A549 (cell line): Measurements from ENCODE around the gene ANK2. TPM values are rescaled to one million over a fixed set of nuclear protein-coding genes. Genes with fewer than 3 reads are reported as not detected.
"Not testable (repeated sequence)": the region's sequence is repeated elsewhere in the genome, so short reads cannot be mapped to it uniquely, and the experiment has no call there.

Experiments used
- ATAC-seq, 2 experiments: fragments of 200-7000 bp in 1 of 2; fragments of >200 bp in 1 of 2; cut with Nextera tagmentation in 1 of 2; cut with Tn5 transposase in 1 of 2; 3 replicates each; pipeline versions ENCODE4 v1.8.0 to v1.9.1; 2018 to 2020; ENCODE audit warnings: mild to moderate bottlenecking in 1 of 2, moderate library complexity in 1 of 2
- CTCF ChIA-PET: fragments of 300-600 bp; sonication (Branson Sonifier 250); formaldehyde crosslinking; extraction: SDS; loops from one replicate; lab custom pipeline; 2021; ENCODE audit warnings: antibody characterized with exemption, inconsistent platforms; lab: Yijun Ruan, JAX
- POLR2A ChIA-PET: fragments of 350-600 bp; formaldehyde crosslinking; extraction: SDS; loops from one replicate; lab custom pipeline; 2021; ENCODE audit warnings: antibody characterized with exemption, inconsistent platforms; lab: Yijun Ruan, JAX
- DNase-seq, 2 experiments: peaks; one replicate each; pipeline versions ENCODE4 v3.0.0 to v3.0.0-alpha.2; 2011 to 2016; ENCODE audit warnings: low read depth in 1 of 2, low spot score in 1 of 2
- FAIRE-seq: peaks from 2 replicates; lab custom pipeline; 2011; peaks lifted over from hg19 to GRCh38; lab: Jason Lieb, UNC
- H3K27ac ChIP-seq, 2 experiments: fragments of >200 bp; sonication (Bioruptor Twin); formaldehyde crosslinking; 3 replicates each; pipeline ENCODE4 v1.5.1; 2016 to 2017
- H3K4me1 ChIP-seq: fragments of >200 bp; sonication (Bioruptor Twin); formaldehyde crosslinking; 3 replicates; pipeline ENCODE4 v1.6.1; 2016
- H3K4me2 ChIP-seq: fragments of >200 bp; sonication (Bioruptor Twin); formaldehyde crosslinking; 3 replicates; pipeline ENCODE4 v1.6.1; 2016
- H3K4me3 ChIP-seq: fragments of >200 bp; sonication (Bioruptor Twin); formaldehyde crosslinking; 3 replicates; pipeline ENCODE4 v1.5.1; 2016
- H3K9me3 ChIP-seq: fragments of >200 bp; sonication (Bioruptor Twin); formaldehyde crosslinking; 3 replicates; pipeline ENCODE4 v1.6.1; 2016
- BHLHE40 ChIP-seq: IDR thresholded peaks from 2 replicates; pipeline ENCODE4 v1.6.1; 2012; ENCODE audit warnings: low read depth, low read length, inconsistent platforms
- CHD2 ChIP-seq: fragments of 150-350 bp; IDR thresholded peaks from 2 replicates; pipeline ENCODE4 v1.6.1; 2014; ENCODE audit warnings: low read length; ENCODE audit not compliant: partially characterized antibody
- CTCF ChIP-seq: fragments of >200 bp; sonication (Bioruptor Twin); formaldehyde crosslinking; IDR thresholded peaks from 3 replicates; pipeline ENCODE4 v1.5.1; 2016
- EHMT2 ChIP-seq: fragments of 200-600 bp; sonication (generic); IDR thresholded peaks from 2 replicates; pipeline ENCODE4 v1.6.1; 2016; ENCODE audit warnings: antibody characterized with exemption, low read depth, mild to moderate bottlenecking, moderate library complexity
- ELK1 ChIP-seq: fragments of 150-350 bp; IDR thresholded peaks from 2 replicates; pipeline ENCODE4 v1.6.1; 2014; ENCODE audit warnings: low read depth, mild to moderate bottlenecking, low read length
- FOSB ChIP-seq: fragments of 250-450 bp; sonication (Bioruptor Pico); IDR thresholded peaks from 2 replicates; pipeline ENCODE4 v1.5.0; 2020; ENCODE audit warnings: mild to moderate bottlenecking, moderate library complexity
- GATA3 ChIP-seq: IDR thresholded peaks from 2 replicates; pipeline ENCODE4 v1.6.1; 2012; ENCODE audit warnings: borderline replicate concordance
- HES2 ChIP-seq: fragments of >200 bp; sonication (Bioruptor Twin); formaldehyde crosslinking; IDR thresholded peaks from 2 replicates; pipeline ENCODE4 v1.6.1; 2016
- HEYL ChIP-seq: fragments of 250-450 bp; sonication (Bioruptor Pico); IDR thresholded peaks from 2 replicates; pipeline ENCODE4 v1.8.0; 2021; ENCODE audit warnings: mild to moderate bottlenecking, moderate library complexity
- HMGXB4 ChIP-seq: fragments of 250-450 bp; sonication (Bioruptor Pico); IDR thresholded peaks from 2 replicates; pipeline ENCODE4 v1.5.0; 2021; ENCODE audit warnings: mild to moderate bottlenecking, moderate library complexity, borderline replicate concordance
- HOXA7 ChIP-seq: fragments of 250-450 bp; sonication (Bioruptor Pico); IDR thresholded peaks from 2 replicates; pipeline ENCODE4 v1.5.0; 2020; ENCODE audit warnings: mild to moderate bottlenecking, moderate library complexity
- JUN ChIP-seq, 2 experiments: fragments of >200 bp; sonication (Bioruptor Twin); formaldehyde crosslinking; IDR thresholded peaks; 2 replicates in 1 of 2; 3 replicates in 1 of 2; pipeline ENCODE4 v1.6.1; 2016 to 2017
- JUNB ChIP-seq: fragments of >200 bp; sonication (Bioruptor Twin); formaldehyde crosslinking; IDR thresholded peaks from 2 replicates; pipeline ENCODE4 v1.6.1; 2016
- KDM1A ChIP-seq: fragments of 200-600 bp; sonication (generic); IDR thresholded peaks from 2 replicates; pipeline ENCODE4 v1.6.1; 2016; ENCODE audit warnings: low read depth, mild to moderate bottlenecking
- KDM5A ChIP-seq: fragments of 200-600 bp; sonication (generic); IDR thresholded peaks from 2 replicates; pipeline ENCODE4 v1.6.1; 2016; ENCODE audit warnings: antibody characterized with exemption, mild to moderate bottlenecking
- MAFK ChIP-seq: fragments of 450-650 bp; IDR thresholded peaks from 2 replicates; pipeline ENCODE4 v1.6.1; 2014; ENCODE audit not compliant: partially characterized antibody
- POLR2A ChIP-seq: IDR thresholded peaks from 2 replicates; pipeline ENCODE4 v1.6.1; 2012; ENCODE audit warnings: mild to moderate bottlenecking, low read length
- POLR2AphosphoS2 ChIP-seq: conservative IDR thresholded peaks from 2 replicates; pipeline ENCODE4 v1.6.1; 2012; ENCODE audit warnings: low read length, improper control_type of control experiment, inconsistent platforms
- RAD21 ChIP-seq, 2 experiments: fragments of >200 bp in 1 of 2; sonication (Bioruptor Twin) in 1 of 2; formaldehyde crosslinking in 1 of 2; IDR thresholded peaks in 1 of 2; conservative IDR thresholded peaks in 1 of 2; 2 replicates in 1 of 2; 3 replicates in 1 of 2; pipeline ENCODE4 v1.6.1; 2012 to 2018; ENCODE audit warnings: inconsistent platforms in 1 of 2
- RARB ChIP-seq: fragments of 250-450 bp; sonication (Bioruptor Pico); IDR thresholded peaks from 2 replicates; pipeline ENCODE4 v1.8.0; 2021; ENCODE audit warnings: mild to moderate bottlenecking, moderate library complexity
- RCOR1 ChIP-seq: fragments of 150-350 bp; IDR thresholded peaks from 2 replicates; pipeline ENCODE4 v1.6.1; 2014; ENCODE audit warnings: antibody characterized with exemption, low read length, low read depth
- REST ChIP-seq: fragments of 200-600 bp; sonication (generic); IDR thresholded peaks from 2 replicates; pipeline ENCODE4 v1.6.1; 2016; ENCODE audit warnings: antibody characterized with exemption, mild to moderate bottlenecking, moderate library complexity
- SMC3 ChIP-seq: fragments of >200 bp; sonication (Bioruptor Twin); formaldehyde crosslinking; IDR thresholded peaks from 3 replicates; pipeline ENCODE4 v1.6.1; 2018; ENCODE audit warnings: inconsistent platforms
- USF2 ChIP-seq: fragments of 450-650 bp; IDR thresholded peaks from 2 replicates; pipeline ENCODE4 v1.6.1; 2014; ENCODE audit warnings: antibody characterized with exemption
- ZC3H11A ChIP-seq: fragments of 450-650 bp; IDR thresholded peaks from 2 replicates; pipeline ENCODE4 v1.6.1; 2014; ENCODE audit warnings: antibody characterized with exemption, mild to moderate bottlenecking
- ZSCAN20 ChIP-seq: fragments of 250-450 bp; sonication (Bioruptor Pico); IDR thresholded peaks from 2 replicates; pipeline ENCODE4 v1.8.0; 2022; ENCODE audit warnings: mild to moderate bottlenecking, moderate library complexity
- WGBS: methylation state at CpG from one replicate; pipeline ENCODE4 v1.1.6; 2017; ENCODE audit errors: missing lambda C conversion rate; 5-methylcytosine and 5-hydroxymethylcytosine counted together
- polyA plus RNA-seq, 4 experiments: library from polyadenylated mRNA; depleted of rRNA in 3 of 4; stranded (reverse); fragments of >200 nt; fragmentation: RNase III in 1 of 4; extraction: RNeasy Plus Mini Kit Qiagen cat#74134 plus additional on column Dnase treatment in 1 of 4; gene quantifications; 2 replicates in 3 of 4; 3 replicates in 1 of 4; pipeline ENCODE4 v1.2.3, GENCODE V29; 2011 to 2017

Gene ANK2
- polyA plus RNA-seq, 2 of the 4 experiments (the other 2 are of a cell fraction) = 1.4 to 3.1 TPM

GRCh38 chr4:113236916-113237315 is 187.5 kb downstream of the ANK2 start:
- H3K27ac ChIP-seq = no peak overlapping the region
- TF ChIP-seq KDM1A (no peak), FOSB (CRISPR knock-in tag) (no peak), REST (no peak), POLR2A (no peak), JUNB (no peak), CHD2 (no peak), SMC3 (no peak), RCOR1 (no peak), ZC3H11A (no peak), MAFK (no peak), EHMT2 (no peak), HEYL (CRISPR knock-in tag) (no peak), HMGXB4 (CRISPR knock-in tag) (no peak), HES2 (no peak)
- H3K4me3 ChIP-seq = no peak overlapping the region
- no peaks in the 10 kb centered on the region for H3K4me1 ChIP-seq
- no peaks in the 10 kb centered on the region for H3K9me3 ChIP-seq
- WGBS = 90% methylated on average over 5 of the region's 5 CpGs
- CTCF ChIA-PET = no interaction called here
- no peak for ATAC-seq
- no peak for FAIRE-seq
- POLR2A ChIA-PET = no interaction called here
- H3K4me2 ChIP-seq = no peak overlapping the region
- no peak for DNase-seq

- ChIA-PET CTCF (no interaction called here), POLR2A (no interaction called here)
- FAIRE-seq = no peak
- Histone ChIP-seq H3K27ac (no peak overlapping the region), H3K4me1 (no peaks in the 10 kb centered on the region), H3K4me3 (no peak overlapping the region), H3K4me2 (no peak overlapping the region), H3K9me3 (no peaks in the 10 kb centered on the region)
- ATAC-seq = no peak
- DNase-seq = no peak
- 54% methylated on average over 3 of the region's 3 CpGs for WGBS
- TF ChIP-seq USF2 (no peak), FOSB (CRISPR knock-in tag) (no peak), HEYL (CRISPR knock-in tag) (no peak), CTCF (no peak), KDM1A (no peak), JUN (IDR thresholded peaks at IDR 0.05) (no peak), ZSCAN20 (CRISPR knock-in tag) (no peak), GATA3 (no peak), RAD21 (conservative IDR thresholded peaks at IDR 0.05 in 1 of 2, IDR thresholded peaks at IDR 0.05 in 1 of 2) (no peak), MAFK (no peak), HOXA7 (CRISPR knock-in tag) (no peak), RARB (no peak), POLR2AphosphoS2 (no peak), BHLHE40 (no peak), KDM5A (no peak), ELK1 (no peak)
These were observed 193.9 kb downstream of the ANK2 start for GRCh38 chr4:113243312-113243711.

GRCh38 chr4:113244747-113245146 is 195.3 kb downstream of the ANK2 start:
- DNase-seq, POLR2A ChIA-PET, H3K4me2 ChIP-seq, H3K4me1 ChIP-seq, H3K27ac ChIP-seq, H3K4me3 ChIP-seq, ATAC-seq, H3K9me3 ChIP-seq, FAIRE-seq, CTCF ChIA-PET: not testable (repeated sequence)
- 59% methylated on average over 4 of the region's 4 CpGs for WGBS
